ENCODE data around the gene SLC22A31. TPM values are rescaled to one million over a fixed set of nuclear protein-coding genes. Genes with fewer than 3 reads are reported as not detected.

The SLC22A31 gene
- total RNA-seq, 2 experiments from 2014 or later, result not detected

DNA sequence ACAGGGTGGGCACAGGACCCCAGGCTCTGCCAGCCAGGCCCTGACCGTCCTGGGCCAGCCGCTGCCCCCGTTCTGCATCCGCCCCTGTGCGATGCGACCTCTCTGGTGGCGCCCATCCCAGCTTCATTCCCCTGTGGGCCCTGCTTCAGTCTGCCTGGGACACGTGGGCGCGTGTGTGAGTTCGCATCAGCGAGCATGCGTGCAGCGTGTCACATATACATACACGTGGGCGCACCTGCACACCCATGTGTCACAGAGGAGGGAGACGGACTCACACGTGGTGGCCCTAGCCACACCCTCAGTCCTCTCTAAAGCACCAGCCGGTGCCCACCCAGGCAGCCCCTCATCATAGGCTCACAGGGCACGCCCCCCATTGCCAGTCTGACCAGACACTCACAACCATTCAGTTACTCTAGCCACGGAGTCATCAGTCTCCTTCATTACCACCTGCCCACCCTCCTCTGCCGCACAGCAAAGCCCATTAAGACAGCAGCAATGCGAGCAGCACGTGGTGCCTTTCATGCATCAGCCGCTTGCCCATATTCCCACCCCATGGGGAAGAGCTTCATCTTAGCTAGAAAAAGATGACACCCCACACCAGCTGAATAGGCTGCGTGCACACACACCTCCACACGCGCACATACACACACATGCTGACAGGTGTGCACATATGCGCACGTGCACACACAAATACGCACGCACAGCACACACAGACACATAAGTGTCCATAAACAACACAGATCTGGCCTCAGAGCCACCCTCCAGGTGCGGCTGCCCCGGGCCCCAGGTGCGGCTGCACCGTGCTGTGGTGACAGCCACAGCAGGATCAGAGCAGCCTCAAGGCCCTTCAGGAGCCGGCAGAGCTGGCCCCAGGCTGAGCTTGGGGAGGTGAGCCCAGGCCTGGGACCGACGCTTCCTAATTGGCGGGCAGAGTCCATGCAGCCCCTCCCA is 38.3 kb downstream of the SLC22A31 start:
- H3K36me3 ChIP-seq (ENCODE audit: insufficient read depth, low read length), result no peaks in the 10 kb centered on the region
- H3K9me2 ChIP-seq (ENCODE audit: insufficient read depth, low read length), result no peaks in the 10 kb centered on the region
- no peak overlapping the region for H3K4me3 ChIP-seq (ENCODE audit: low read depth, low read length, poor library complexity, severe bottlenecking)
- POLR2A ChIA-PET, result no interaction called here
- BruUV-seq (replicated peaks), result no TSS peak
- no peak overlapping the region for H2AFZ ChIP-seq (ENCODE audit: low read length)
- no peak overlapping the region for H3K27ac ChIP-seq (ENCODE audit: low read depth, low read length, poor library complexity, severe bottlenecking)
- no peaks in the 10 kb centered on the region for H3K79me2 ChIP-seq (ENCODE audit: insufficient read depth, low read depth, low read length)
- H3K9me3 ChIP-seq (ENCODE audit: low read length), result 0 out of 2 replicates have a peak, but pooled peaks cover 5% of the 10 kb centered on the region
- no peak overlapping the region for H3K4me2 ChIP-seq (ENCODE audit: low read length)
- intact Hi-C loops (cut with micrococcal nuclease; ENCODE audit: unreplicated experiment), result no loop called here
- no peaks in the 10 kb centered on the region for H4K20me1 ChIP-seq (ENCODE audit: insufficient read depth, low read length)
- CTCF ChIA-PET (ENCODE audit: unreplicated experiment), result no interaction called here
- no peak for DNase-seq (ENCODE audit: low spot score)
- no peak for TF ChIP-seq CTCF (conservative IDR thresholded peaks at IDR 0.05; ENCODE audit: low read length)
- no peak for TF ChIP-seq EZH2phosphoT487 (IDR thresholded peaks at IDR 0.05; ENCODE audit: borderline replicate concordance, low read depth, low read length)
- peaks cover 2% of the 10 kb centered on the region for H3K4me1 ChIP-seq (ENCODE audit: insufficient read depth, low read length, poor library complexity, severe bottlenecking)

GRCh38 chr16:89160977-89161701 is 39.2 kb downstream of the SLC22A31 start:
- Histone ChIP-seq H3K36me3 (ENCODE audit: insufficient read depth, low read length) (no peaks in the 10 kb centered on the region), H3K4me3 (ENCODE audit: low read depth, low read length, poor library complexity, severe bottlenecking) (no peak overlapping the region), H3K4me1 (ENCODE audit: insufficient read depth, low read length, poor library complexity, severe bottlenecking) (no peaks in the 10 kb centered on the region), H3K79me2 (ENCODE audit: insufficient read depth, low read depth, low read length) (no peaks in the 10 kb centered on the region), H3K9me3 (ENCODE audit: low read length) (0 out of 2 replicates have a peak, but pooled peaks cover 5% of the 10 kb centered on the region), H4K20me1 (ENCODE audit: insufficient read depth, low read length) (no peaks in the 10 kb centered on the region), H3K27ac (ENCODE audit: low read depth, low read length, poor library complexity, severe bottlenecking) (no peak overlapping the region), H3K9me2 (ENCODE audit: insufficient read depth, low read length) (no peaks in the 10 kb centered on the region), H2AFZ (ENCODE audit: low read length) (no peak overlapping the region), H3K4me2 (ENCODE audit: low read length) (no peak overlapping the region)
- TF ChIP-seq EZH2phosphoT487 (IDR thresholded peaks at IDR 0.05; ENCODE audit: borderline replicate concordance, low read depth, low read length) (no peak), CTCF (conservative IDR thresholded peaks at IDR 0.05; ENCODE audit: low read length) (no peak)
- no peak for DNase-seq (ENCODE audit: low spot score)
- POLR2A ChIA-PET, result no interaction called here
- BruUV-seq (replicated peaks), result no TSS peak
- intact Hi-C loops (cut with micrococcal nuclease; ENCODE audit: unreplicated experiment), result no loop called here
- CTCF ChIA-PET (ENCODE audit: unreplicated experiment), result no interaction called here
